ENCODE results near the gene OBSL1.

OBSL1 gene

DNA sequence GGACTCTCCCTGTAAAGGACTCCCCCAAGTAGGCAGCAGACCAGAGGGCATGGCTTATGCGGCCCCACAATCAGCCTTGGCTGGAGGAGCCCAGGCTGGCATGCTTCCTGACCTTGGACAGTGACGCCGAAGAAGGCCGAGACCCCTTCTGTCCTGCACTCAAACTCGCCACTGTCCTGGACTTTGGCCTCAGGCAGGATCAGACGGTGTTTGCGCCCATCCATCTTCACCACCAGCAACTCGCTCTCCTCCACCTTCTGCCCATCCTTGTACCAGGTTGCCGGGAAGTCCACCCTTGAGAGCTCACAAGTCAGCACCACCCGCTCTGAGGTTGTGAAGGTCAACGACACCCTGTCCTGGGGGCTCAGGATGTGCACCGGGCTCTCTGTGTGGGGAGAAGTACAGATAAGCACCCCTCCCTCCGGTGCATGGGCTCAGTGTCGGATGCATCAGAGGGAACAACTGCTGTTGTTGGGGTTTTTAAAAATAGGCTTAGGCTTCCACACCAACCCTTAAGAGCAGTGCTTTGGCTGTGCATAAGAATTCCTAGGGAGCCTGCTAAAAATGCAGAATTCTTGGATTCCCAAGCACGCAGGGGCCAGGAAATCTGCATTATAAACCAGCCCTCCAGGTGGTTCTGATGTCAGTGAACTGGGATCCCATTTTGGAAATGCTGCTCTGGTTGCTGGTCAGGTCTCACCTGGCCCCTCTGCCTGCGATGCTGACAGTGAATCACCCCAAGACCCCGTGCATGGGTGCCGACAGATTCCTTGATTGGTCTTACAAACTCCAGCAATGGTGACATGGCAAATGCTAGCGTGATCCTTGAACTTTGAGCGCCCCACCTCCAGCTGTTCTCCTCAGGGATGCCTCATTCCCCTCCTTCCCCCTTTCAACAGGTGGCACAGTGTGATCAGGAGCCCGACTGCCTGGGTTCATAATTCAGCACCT, 5.9 kb downstream of the OBSL1 start:
- DNase-seq (ENCODE audit: low read depth) = no peak

DNA sequence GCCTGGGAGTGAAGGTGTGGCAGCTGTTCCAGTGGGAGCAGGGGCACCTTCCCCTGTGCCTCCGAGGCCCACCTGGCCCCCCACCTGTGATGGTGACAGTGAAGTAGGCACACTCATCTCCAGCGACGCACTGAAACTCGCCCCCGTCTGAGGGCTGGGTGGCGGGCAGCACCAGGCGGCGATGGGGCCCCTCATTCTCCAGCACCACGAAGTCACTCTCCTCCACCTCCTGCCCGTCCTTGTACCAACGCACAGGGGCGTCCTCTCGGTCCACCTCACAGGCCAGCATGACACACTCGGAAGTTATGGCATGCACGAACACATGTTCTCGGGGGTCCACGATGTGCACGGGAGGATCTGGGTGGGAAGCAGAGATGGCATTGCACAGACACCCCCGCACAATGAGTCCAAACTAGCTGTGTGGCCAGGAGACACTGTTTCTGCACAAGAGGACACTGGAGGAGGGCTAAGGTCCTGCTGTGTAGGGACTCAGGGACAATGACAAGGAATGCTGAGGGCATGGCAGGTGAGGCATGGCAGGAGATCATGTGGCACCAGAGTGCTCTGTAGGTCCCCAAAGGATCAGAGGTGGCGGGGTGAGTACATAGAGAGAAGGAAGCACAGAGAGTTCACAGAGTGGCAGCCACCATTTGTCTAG, 7.9 kb downstream of the OBSL1 start:
- no peak for DNase-seq (ENCODE audit: low read depth)

DNA sequence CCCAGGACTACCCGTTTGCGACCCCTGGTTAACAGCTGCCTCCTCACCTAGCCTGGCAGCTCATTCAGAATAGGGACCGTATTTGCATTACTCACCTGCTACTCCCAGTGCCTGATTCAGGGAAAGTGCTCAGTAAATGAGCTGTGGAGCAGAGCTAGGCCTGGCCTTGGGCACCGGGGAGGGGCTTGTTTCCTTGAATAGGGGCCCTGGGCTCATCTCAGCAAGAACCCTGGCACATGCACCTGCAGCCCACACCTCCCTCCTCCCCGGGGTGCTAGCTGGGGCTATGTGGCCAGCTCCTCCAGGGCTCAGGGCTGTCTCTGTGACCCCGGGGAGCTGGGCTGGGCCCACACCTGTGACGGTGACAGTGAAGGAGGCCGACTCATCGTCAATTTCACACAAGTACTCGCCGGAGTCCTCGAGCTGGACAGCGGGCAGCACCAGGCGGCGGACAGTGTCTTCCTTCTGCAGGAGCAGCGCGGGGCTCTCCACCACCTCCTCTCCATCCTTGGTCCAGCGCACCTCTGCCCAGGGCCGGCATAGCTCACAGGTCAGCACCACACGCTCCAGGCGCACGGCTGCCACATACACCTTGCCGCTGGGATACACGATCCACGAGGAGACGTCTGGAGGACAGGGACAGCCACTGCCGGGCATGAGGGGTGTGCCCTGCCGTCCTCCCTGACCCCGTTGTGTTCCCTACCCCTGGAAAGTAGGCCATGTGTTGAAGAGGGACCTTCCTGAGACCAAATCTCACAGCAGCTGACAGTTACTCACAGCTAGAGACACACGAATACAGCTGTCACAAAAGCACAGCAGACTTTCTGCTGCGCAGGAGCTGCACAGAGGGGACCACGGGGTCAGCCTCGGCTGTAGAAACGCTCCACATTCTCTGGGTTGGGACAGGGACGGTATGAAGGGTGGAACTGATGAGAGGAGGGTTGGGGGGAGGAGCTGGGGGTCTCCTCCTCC, 9.0 kb downstream of the OBSL1 start:
- DNase-seq (ENCODE audit: low read depth) = no peak

DNA sequence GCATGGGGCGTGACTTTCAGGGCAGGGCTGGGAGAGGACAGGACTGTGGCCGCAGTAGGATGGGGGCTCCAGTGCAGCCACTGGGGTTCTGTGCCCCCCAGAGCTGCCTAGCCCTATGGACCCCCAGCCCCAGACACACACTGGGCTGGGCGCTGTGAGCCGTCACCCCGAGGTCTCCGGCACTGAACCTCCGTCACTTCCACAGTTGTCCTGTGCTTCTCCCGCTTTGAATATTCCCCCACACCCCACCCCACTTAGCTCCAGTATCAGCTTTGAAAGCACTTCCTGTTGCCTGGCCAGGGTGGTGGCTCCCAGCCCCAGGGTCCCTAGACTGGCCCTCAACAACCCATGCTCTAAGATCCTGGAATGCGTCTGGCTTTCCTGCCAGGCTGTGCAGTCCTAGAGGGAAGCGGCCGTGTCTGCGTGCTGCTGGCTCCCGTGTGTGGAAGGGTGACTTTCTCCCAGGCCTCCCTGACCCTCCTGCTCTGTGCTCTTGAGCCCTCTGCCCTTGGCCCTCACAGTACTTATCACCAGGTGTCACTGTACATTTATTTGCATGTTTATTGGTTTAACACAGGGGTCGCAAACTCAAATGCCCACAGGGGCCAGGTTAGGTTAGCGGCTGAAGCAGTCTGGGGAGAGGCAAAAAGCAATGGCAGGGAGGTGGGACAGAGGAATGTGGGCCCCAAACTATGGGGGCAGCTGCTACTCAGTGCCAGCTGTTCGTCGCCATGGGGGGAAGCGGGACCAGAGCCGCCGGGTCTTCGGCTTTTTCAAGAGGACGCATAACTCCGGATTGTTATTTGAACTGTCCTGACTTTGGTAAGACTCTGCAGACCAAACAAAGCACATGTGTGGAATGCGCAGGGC, 9.9 kb downstream of the OBSL1 start:
- no peak for DNase-seq (ENCODE audit: low read depth)

DNA sequence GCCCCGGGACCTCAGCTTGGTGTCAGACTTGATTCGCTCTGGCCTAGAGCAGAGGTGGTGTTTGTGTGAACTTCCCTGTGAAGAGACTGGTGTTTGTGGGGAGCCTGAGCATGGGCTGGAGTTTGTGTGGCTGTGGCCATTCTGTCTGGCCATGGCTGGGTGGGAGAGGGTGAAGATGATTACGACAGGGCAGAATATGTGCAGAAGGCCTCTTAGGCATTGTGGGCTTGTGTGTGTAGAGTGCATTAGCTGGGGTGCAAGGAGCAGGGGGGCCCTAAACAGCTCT, 10.5 kb downstream of the OBSL1 start:
- no peak for DNase-seq (ENCODE audit: low read depth)

DNA sequence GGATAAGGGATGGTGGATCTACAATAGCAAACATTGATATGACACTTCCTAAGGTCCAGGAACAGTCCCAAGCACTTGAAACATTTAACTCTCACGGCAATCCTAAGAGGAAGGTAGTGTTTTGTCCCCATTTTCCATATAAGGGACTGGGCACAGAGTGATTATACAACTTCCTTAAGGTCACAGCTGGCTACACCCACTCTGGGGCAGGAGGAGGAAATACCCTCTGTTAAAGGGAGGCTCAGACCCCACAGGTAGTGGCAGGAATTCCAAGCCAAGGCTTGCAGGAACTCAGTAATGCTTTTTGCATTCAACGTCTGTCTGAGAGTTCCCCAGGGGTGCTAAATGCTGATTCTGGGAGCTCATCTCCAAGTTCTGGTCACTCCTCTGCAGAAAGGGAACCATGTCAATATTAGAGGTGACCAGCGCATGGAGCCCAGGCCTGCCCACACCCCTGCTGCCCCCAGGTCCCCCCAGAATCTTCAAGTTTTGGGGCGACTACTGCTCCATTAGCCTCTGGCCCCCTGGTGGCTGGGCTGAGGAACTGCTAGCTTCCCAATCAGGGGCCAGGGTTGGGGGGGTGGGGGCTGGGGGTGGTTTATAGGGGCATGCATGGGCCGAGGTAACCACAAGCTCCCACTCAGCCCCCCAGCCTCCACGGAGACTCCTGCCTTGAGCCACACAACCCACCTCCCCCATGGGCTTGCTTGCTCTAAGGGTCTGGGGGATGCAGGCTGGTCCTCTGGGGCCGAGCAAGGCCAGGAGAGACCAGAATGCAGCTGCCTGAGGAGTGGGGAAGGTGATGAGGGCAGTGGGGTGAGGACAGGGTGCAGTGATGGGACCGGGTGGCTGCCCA, 11.1 kb downstream of the OBSL1 start:
- DNase-seq (ENCODE audit: low read depth) = no peak

DNA sequence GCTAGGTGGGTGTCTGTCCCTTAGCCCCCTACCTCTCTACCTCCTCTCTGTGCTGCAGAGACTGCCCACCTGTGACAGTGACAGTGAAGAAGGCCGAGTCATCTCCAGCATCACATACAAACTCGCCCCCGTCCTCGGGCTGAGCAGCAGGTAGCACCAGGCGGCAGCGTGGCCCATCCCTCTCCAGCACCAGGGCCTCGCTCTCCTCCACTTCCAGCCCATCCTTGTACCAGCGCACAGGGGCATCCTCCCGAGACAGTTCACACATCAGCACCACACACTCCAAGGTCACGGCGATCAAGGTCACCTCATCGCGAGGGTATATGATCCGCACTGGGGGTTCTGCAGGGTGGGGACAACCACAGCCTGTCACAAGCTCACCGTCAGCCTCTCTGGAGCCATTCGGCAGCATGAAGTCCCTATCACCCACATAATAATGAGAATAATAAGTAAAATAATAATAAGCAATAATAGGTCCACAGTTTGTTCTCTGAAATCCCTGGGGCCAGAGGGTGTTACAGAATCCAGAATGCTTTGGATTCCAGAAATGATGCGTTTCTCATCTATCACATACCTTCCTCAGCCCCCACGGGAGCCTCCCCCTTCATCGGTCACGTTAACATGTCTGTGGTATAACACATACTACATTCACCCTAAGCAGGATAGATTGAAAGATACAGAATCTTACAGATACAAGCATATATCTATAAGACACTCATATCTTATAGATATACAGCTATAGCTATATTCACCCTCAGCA, 12.0 kb downstream of the OBSL1 start:
- DNase-seq (ENCODE audit: low read depth) = no peak

DNA sequence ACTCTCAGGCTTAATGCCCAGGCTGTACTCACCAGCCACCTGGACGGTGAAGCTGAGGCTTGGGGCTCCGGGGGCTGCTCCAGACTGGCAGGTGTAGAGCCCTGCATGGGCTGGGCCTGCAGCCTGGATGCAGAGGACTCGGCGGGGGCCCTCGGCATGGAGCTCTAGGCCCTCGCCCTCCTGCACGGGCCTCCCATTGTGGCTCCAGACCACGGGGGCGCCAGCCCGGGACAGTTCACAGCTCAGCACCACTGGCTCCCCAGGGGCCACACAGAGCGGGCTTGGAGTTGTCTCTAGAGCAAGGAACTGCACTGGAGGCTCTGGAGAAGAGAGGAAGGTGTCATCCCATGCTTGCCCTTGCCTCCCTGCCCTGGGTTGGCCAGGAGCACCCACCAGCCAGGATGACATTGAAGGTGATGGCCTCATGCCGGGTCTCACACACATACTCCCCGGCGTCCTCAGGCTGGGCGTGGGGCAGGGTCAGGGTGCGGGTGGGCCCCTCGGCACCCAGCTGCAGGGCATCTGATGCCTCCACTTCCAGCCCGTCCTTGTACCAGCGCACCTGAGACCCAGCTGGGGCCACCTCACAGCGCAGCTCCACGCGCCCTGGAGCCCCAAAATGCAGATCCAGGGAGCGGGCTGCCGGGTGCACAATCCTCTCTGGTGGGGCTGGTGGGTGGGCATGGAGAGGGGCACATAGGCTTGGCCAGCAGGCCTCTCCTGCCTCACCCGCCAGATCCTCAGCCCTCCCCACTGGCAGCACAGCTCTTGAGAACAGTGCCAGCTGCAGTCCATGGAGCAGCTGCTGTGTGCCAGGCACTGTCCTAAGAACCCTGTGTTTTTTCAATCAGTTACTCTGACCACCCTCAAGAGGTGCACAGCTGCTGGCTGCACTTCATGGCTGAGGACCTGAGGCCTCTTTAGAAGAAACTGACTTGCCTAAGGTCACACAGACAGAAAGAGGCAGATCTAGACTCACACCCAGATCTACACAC, 13.3 kb downstream of the OBSL1 start:
- DNase-seq (ENCODE audit: low read depth) = no peak

DNA sequence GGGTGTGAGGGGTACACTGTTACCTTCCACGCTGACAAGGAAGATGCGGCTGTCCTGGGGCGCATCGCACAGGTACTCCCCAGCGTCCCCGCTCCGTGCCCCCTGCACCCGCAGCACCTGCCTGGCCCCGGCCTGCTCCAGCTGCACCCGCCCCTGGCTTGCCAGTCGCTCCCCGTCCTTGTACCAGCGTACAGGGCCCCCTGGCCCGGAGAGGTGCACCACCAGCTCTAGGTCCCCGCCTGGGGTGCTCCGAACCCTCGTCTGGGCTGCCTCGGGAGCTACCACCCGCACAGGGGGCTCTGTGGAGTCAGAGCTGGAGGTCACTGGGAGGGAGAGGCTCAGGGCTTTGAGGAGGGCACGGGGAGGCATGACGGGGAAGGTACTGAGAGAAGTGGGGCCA, 14.0 kb downstream of the OBSL1 start:
- no peak for DNase-seq (ENCODE audit: low read depth)

DNA sequence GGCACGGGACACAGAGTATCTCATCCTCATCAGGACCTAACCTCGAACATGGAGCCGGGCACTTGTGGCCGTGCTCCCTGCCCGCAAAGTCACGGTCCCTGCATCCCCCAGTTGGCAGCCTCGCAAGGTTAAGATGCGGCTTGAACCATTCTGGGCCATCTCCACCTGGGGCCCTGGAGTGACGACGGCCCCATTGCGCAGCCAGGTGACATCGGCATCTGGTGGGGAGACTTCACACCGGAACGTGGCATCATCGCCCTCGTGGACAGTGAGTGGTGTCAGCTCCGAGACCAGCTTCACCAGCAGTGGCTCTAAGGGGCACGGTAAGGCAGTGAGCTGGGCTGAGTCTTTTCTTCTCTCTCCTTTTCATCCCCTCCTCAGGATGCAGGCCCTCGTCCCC, 14.9 kb downstream of the OBSL1 start:
- no peak for DNase-seq (ENCODE audit: low read depth)

DNA sequence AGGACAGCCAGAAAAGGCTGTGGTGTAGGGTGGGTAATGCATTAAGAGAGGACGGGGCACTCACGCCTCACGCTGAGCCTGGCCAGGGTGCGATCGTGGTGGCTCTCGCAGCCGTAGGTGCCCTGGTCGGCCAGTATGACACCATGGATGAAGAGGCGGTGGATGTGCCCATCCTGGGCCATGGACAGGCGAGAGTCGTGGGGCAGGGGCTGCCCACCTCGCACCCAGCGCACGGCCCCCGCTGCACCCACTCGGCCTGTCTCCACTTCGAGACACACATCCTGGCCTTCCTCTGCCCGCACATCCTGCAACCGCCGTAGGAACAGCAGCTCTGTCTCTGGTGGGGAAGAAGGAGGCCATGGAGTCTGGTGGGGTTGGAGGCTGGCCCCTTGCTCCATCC, 15.4 kb downstream of the OBSL1 start:
- DNase-seq (ENCODE audit: low read depth) = no peak

DNA sequence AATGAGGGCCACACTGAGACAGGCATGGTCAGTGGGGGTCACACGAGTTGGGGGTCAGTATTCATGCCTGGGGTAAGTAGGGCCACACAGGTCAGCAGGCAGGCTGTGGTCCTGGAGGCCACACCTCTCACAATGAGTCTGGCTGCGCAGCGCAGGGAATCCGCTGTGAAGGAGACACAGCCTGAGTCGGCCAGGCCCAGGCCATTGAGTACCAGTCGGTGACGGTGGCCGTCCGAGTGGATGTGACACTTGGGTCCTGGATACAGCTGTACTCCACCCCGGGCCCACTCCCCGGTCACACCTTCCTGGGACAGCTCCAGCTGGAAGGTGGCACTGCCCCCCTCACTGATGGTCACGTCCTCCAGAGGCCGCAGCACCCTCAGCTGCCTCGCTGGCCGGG, 17.0 kb downstream of the OBSL1 start:
- DNase-seq (ENCODE audit: low read depth) = no peak

DNA sequence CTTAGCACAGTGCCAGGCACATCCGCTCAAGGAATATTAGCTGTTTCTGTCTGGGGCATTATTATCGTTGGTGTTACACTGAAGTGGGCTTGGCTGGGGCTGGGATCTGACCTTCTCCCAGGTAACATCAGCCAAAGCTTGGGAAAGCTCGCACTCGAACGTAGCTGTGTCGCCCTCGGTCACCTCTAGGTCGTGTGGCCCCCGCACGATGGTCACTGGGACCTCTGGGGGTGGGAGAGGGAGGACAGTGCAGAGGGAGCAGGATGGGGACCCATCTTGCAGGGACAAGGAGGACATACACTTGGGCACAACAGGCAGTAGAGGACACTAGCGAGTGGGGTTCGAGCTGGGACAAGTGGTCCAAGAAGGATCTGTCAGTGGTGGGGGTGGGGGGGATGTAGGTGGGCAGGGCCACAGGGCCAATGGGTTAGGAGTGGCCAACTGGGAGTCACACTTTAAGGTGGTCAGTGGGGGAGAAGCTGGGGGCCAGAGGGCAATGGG, 17.8 kb downstream of the OBSL1 start:
- DNase-seq (ENCODE audit: low read depth) = no peak

DNA sequence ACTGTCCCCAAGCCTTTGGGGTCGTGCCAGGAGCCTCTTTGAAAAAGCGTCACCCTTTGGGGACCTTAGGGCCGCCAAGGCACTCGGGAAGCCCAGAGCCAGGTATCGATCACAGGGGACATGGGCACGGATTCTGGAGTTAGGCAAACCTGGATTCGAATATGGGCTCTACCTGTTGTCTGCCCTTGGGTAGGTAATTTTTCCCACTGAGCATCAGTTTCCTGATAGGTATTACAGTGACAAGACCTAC, 18.2 kb downstream of the OBSL1 start:
- DNase-seq (ENCODE audit: low read depth) = no peak

DNA sequence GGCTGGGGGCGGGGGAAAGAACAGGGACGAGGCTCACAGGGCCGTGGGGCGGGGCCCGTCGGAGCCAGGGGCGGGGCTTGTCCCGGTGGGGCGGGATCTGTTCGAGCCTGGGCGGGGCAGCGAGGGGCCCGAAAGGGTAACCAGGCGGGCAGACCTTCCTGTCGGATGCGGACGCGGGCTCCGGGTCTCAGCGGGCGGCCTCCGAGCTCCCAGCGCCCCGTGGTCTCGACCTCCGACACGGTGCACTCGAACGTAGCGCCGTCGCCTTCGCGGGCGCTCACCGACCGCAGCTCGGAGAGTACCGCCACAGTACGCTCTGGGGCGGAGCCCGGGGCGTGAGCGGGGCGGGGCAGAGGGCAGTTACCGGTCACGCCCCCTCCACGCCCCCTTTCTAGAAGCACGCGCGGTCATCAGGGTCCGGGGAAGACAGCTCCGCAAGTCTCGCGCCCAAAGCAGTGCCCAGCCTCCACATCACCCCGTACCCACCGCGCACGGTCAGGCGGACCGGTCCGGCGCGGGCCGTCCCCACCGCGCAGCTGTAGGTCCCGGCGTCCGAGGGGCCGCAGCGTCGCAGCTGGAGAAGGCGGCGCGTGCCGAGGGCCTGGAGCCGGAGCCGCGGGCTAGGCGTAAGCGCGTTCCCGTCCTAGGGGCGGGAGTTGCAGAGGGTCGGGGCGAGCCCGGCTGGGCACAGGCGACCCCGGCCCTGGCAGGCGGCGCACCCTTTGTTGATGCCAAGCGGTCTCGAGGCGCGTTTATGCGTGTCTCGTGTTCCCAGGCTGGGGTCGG, 18.8 kb downstream of the OBSL1 start:
- peak; percentile 76 for DNase-seq (ENCODE audit: low read depth)

DNA sequence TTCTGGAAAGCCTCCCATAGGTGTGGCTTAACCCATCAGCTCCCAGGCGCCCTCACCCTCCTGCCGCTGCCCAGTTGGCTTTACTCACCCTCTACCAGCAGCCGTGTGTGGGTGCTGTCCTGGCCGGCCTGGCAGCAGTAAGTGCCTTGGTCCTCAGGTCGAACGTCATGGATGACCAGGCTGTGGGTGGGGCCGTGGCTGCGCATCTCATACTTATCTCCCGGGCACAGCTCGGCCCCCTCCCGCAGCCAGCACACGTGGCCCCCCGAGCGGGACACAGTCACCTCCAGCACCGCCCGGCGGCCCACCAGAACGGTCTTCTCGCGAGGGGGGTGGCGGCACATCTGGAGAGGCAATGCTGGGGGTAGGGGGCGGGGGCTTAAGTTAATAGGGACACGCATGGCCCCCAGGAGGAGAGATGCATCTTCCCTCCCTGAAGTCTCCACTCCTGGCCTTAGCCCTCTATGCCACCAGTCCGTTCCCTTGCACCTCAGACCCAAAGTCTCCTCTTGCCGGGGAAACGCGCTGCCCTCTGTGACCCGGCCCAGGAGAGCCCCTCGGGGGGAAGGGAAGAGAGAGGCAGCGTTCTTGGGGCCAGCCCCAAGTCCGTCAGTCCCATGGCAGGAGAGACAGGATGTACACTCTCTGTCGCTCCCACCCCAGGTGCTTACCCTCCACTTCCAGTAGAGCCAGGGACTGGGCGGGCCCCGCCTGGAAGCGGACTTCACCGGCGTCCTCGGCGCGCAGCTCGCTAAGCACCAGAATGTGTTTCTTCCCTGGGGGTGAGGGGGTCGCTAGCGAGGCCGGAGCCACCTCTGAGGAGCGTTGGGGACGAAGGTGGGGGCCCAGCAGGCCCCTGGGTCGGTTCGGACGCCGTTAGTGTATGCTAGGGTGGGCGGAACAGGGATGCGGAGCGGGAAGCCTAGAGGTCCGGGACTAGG, 19.6 kb downstream of the OBSL1 start:
- DNase-seq (ENCODE audit: low read depth) = no peak

DNA sequence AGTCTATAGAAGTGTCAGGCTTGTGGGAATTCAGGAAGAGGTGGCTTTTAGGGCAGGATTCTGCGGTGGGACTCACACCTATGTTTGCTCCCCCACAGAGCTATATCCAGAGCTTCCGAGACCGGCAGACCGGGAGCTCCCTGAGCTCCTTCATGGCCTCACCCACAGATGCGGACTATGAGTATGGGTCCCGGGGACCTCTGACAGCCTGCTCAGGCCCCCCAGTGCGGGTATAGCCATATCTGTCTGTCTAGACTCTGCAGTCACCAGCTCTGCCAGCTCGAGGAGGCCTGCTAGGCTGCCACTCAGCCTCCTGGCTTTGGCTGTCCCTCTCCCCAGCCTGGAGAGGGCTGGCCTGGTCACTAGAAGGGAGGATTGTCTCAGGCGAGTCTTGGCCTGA, 21.7 kb downstream of the OBSL1 start:
- no peak for DNase-seq (ENCODE audit: low read depth)
